ENCODE data around the gene FEZF2. TPM values are rescaled to one million over a fixed set of nuclear protein-coding genes. Genes with fewer than 3 reads are reported as not detected.

The FEZF2 gene
- not detected in 2 replicates for total RNA-seq

DNA sequence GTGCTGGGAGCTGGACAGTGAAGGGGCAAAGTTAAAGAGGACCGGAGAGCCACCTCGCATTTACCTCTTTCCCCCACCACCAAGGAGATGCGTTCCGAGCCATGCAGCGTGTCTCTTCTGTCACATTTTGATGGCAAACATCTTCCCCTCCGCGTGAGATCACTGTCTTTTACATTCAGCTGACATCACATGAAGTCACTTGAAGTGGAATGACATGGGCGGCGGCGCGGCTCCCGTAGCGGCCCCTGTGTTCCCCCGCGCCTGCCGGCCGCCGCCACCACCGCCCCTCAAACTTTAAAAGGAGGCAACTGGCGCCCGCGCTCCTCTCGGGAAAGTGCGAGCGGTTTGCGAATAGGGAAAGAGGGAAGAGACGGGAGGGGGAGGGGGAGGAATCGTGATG is at the start of gene FEZF2:
Gene FEZF2 (minus strand): TSS at position 336 of the 400 bp plus-strand sequence. CDS start 682 bp downstream, outside the sequence.
- DNase-seq (ENCODE audit: low read depth): no peak

GRCh38 chr3:62421207-62421606 is 47.9 kb upstream of the FEZF2 start:
- DNase-seq (ENCODE audit: low read depth): no peak

DNA sequence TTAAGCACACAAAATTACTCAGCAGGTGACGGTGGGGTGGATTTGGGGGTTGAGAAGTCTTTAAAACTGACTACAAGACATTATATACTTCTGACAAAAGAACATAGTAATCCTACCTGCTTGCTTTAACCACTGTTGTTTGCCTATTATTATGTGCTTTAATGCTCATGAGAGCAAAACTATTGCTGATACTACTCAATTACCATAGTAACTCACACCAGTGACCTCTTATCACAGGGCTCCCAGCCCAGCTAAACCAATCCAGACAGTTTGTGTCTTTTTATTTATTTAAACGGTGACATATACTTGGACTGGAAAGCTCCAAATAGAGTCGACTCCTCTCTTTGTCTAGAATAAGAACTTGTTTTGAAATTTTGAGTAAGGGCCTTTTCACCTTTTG is 42.8 kb upstream of the FEZF2 start:
- DNase-seq (ENCODE audit: low read depth): no peak

DNA sequence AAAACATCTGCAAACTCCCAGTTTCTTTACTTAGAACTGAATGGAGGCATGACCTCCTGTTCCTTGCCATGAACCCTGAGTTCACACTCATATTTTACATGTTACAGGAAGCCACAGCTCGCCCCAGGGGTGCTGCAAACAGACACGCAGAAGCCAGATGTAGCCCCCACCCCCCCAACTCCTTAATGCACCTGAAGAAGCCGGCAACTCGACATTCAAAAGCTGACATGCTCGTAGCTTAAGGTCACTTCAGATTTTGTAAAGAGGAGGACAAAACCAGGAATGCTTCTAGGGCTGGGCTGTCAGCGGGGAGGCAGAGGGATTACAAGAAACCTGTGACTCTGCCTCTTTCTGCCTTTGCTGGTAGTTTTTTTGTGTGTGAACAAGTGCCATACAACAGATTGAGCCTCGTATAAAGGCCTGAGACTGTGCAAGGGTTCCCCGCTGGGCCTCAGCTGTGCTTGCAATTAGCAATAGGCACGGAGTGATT is 42.0 kb upstream of the FEZF2 start:
- DNase-seq (ENCODE audit: low read depth): no peak

DNA sequence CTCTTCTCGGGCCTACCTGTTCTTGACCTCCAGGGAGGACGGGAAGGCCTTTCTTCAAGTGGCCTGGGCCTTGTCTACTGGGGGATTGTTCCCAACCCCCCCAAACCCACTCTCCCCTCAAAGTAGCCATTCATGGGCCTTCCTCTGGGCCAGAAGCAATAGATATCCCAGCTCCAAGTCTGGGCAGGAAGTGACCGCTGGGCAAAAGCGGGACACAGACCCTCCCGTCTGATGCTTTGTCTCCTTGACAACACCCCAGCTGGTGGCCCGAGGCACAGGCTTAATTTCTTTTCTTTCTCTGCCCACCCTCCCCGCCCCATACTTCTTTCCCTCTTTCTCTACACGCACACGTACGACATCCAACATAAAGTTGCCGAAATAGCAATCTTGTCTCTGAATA is 41.4 kb upstream of the FEZF2 start:
- no peak for DNase-seq (ENCODE audit: low read depth)

GRCh38 chr3:62413687-62414086 is 40.3 kb upstream of the FEZF2 start:
- DNase-seq (ENCODE audit: low read depth): no peak

DNA sequence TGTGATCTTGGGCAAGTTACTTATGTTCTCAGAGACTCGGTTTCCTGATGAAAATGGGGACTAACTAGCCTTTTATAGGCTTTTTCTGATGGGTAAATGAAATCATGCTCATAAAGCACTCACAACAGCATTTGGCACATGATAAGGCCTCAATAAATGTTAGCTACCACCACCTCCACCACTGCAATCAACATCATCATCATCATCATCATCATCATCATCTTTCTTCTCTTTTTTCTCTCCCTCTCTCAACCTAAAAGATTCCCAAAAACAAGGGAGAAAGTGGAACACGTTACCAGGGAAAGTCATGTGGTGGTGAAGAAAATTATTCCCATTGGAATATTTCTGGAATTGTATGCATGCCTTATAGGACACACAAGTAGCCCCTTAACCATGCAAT is 33.6 kb upstream of the FEZF2 start:
- DNase-seq (ENCODE audit: low read depth): no peak

DNA sequence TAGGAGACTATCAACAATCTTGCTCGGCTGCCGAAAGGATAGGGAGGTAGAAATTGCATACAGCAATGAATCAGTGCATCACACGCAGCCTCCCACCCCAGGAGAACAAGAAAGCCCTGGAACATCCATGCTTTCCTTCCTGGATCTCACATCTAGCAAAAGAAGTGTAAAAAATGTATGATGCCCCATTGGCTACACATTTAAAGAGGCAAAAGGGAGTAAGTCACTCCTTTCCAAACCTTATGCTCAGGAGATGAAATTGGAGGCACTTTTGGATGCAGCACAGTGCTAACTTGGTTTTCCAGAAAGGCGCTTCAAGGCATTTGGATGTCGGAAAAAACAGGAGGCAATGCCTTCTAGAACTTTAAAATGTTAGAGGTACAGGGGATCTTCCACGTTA is 32.2 kb upstream of the FEZF2 start:
- DNase-seq (ENCODE audit: low read depth): no peak

DNA sequence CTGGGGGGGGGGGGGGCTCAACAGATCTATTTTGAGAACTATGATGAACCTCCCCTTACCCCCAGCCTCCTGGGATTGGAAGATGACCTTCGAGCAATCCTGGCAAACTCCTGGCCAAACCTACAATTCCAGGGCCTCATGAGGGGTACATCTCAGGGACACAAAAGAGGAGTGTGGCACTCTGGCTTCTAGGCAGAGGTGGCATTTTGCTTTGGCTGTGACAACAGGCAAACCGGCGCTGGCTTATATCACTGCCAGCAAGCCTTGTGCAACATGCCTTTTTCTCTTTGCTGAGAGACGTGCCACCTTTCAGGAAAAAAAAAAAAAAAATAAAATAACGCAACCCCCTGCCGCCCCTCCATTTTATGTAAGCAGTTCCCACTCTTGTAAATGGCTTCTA is 31.8 kb upstream of the FEZF2 start:
- no peak for DNase-seq (ENCODE audit: low read depth)

DNA sequence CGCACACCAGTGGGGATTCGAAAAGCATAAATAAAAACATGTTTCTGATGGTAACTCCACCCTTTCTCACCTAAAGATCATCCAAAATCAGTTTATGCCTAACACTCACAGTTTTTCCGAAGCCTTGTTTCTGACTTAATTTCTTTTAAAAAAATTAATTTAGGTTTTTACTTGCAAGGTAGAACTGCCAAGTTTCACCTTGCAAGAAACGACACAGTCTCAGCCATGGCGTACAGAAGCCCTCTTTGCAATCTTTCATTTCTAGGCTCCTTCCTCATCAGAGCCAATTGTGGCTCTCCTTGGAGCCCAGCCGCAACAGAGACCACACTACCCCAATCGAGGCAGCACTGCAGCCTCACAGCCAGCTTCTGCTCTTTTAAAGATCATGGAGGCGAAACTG is 31.0 kb upstream of the FEZF2 start:
- DNase-seq (ENCODE audit: low read depth): no peak

DNA sequence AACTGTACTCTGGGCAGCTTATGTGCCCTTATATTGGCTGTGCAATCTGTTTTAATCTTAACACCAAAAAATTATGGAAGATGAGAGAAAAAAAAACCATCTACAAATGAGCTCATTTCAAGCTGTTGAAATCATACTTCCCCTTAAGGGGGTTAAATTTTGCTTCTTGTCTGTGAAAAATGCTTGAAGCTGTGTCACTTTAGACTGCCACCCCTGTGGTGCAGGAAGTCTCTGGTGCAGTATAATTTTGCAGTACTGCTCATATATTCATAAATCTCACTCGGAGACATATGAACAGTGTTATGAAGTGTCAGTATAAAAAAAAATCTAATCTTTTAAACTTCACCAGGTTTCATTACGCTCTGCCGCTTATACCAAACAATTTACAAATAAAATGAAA is 30.4 kb upstream of the FEZF2 start:
- DNase-seq (ENCODE audit: low read depth): no peak

GRCh38 chr3:62392626-62393292 is 19.4 kb upstream of the FEZF2 start:
- no peak for DNase-seq (ENCODE audit: low read depth)

- DNase-seq (ENCODE audit: low read depth): no peak
Measured at GRCh38 chr3:62387251-62387650, 13.9 kb upstream of the FEZF2 start.

- no peak for DNase-seq (ENCODE audit: low read depth)
Measured at GRCh38 chr3:62379321-62379798, 6.0 kb upstream of the FEZF2 start.

GRCh38 chr3:62378921-62379320 is 5.6 kb upstream of the FEZF2 start:
- DNase-seq (ENCODE audit: low read depth): no peak

- DNase-seq (ENCODE audit: low read depth): no peak
Measured at GRCh38 chr3:62378311-62378789, 5.0 kb upstream of the FEZF2 start.

- no peak for DNase-seq (ENCODE audit: low read depth)
Measured at GRCh38 chr3:62376906-62377877, 3.8 kb upstream of the FEZF2 start.

DNA sequence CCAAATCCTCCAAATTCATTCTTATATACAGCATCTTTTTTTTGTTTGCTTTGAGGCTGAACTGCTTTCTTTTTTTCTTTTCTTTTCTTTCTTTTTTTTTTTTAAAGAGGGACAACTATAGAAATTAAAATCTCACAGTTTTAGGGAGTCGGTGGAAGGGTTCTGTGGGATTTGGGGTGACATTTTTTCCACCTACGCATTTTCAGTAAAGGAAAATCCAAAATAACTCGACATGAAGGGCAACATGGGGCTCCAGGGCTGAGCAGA is 3.0 kb upstream of the FEZF2 start:
- no peak for DNase-seq (ENCODE audit: low read depth)

GRCh38 chr3:62375655-62376453 is 2.5 kb upstream of the FEZF2 start:
- DNase-seq (ENCODE audit: low read depth): no peak

DNA sequence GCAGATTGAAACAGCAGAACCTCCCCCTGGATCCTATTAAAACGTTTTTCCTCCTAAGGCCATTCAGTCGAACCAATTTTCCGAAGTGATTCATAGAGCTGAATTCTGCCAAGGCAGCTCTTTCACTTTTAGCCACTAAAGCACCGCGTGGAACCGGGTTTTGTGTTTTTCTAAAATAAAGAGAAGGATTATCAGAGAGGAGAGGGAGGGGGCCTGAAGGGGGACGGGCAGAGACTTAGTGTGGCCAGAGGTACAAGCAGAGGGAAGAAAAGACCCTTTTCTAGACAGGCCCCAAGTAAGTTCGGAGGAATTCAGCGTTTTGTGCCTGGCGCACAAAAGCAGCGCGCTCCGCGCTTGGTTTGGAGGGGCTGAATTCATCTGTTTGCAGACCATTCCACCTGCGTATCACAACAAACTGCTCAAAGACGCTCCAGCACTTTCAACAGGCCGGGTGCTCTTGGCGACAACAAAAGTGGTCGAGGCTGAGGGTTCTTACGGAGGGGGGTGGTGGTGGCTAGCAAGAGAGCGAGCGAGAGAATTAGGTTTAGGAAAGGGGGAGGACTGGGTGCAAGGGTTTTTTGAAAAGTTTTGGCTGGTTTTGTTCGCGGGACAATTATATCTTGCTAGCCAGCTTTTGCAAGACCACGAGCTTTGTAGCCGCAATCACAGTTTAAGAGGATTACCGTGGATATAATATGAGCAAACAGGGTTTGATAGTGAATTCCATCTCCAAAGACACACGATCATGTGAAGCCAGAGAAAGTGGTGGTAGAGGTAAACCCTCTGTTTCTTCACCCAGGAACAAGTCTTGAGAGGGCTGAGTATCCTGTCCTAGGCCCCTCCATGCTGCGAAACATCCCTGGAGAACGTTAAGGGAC is 1.2 kb upstream of the FEZF2 start:
- DNase-seq (ENCODE audit: low read depth): no peak

DNA sequence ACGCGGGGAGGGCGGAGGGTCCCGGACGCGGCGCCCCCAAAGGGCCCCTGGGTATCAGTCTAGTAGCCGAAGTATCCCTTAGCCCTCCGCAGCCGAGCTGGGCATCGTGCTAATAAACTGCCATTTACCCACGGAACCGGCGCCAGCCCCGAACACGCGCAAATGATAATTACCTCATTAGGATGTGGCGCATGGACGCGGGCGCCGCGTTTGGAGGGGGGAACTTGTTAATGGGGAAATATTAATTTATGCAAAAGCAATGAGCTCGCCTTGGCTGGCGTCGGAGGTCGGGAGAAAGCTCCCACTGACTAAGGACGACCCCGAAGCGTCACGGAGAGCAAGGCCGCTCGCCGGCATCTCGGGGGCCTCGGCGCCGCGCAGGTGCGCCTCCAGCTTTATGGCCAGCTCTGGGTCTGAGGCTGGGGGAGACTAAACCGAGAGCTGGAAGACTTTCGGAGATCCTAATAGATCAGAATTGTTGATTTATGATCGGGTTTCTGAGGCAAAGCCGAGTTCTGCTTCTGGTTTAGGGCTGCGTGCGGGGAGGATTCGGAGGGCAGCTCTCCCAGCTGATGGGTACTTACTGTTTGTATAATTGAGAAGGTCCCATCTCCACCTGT is 474 bp upstream of the FEZF2 start:
- DNase-seq (ENCODE audit: low read depth): no peak
